ENCODE results near the gene PRR29.
"Not testable (repeated sequence)": the region's sequence is repeated elsewhere in the genome, so short reads cannot be mapped to it uniquely, and the experiment has no call there.

PRR29 gene

GRCh38 chr17:63998721-63999679 is 849 bp downstream of the PRR29 start:
- DNase-seq, result no peak

- DNase-seq, result no peak
These were observed 1.8 kb downstream of the PRR29 start for GRCh38 chr17:63999680-64000531.

- DNase-seq, result no peak
These were observed 3.0 kb downstream of the PRR29 start for GRCh38 chr17:64001091-64001579.

- no peak for DNase-seq
These were observed 3.8 kb downstream of the PRR29 start for GRCh38 chr17:64001763-64002529.

GRCh38 chr17:64002658-64003525 is 4.7 kb downstream of the PRR29 start:
- DNase-seq, result no peak

- no peak for DNase-seq
These were observed 5.5 kb downstream of the PRR29 start for GRCh38 chr17:64003526-64004121.

- no peak for DNase-seq
These were observed 6.1 kb downstream of the PRR29 start for GRCh38 chr17:64004218-64004770.

- DNase-seq, result peak; percentile 36
These were observed 7.0 kb downstream of the PRR29 start for GRCh38 chr17:64004903-64005733.

GRCh38 chr17:64005734-64006167 is 7.6 kb downstream of the PRR29 start:
- peak; percentile 69 for DNase-seq

GRCh38 chr17:64006361-64007088 is 8.4 kb downstream of the PRR29 start:
- DNase-seq, result no peak

- not testable (repeated sequence) for DNase-seq
These were observed 9.1 kb downstream of the PRR29 start for GRCh38 chr17:64007089-64007837.

- no peak for DNase-seq
These were observed 9.7 kb downstream of the PRR29 start for GRCh38 chr17:64007838-64008282.

GRCh38 chr17:64008346-64008745 is 10.2 kb downstream of the PRR29 start:
- no peak for DNase-seq

GRCh38 chr17:64008830-64009229 is 10.7 kb downstream of the PRR29 start:
- no peak for DNase-seq

GRCh38 chr17:64009571-64010402 is 11.6 kb downstream of the PRR29 start:
- DNase-seq, result no peak

- no peak for DNase-seq
These were observed 17.3 kb downstream of the PRR29 start for GRCh38 chr17:64015447-64015846.

- DNase-seq, result no peak
These were observed 18.2 kb downstream of the PRR29 start for GRCh38 chr17:64016231-64016784.

Data from NCI-H345 (cell line).